Vagina (tissue), 2 donors: ENCODE measurements around the gene BEAN1.

Experiments used
- POLR2A ChIP-seq, 2 donors: fragments of 450-650 bp; IDR thresholded peaks; one replicate each; pipeline ENCODE4 v1.6.1; 2017; ENCODE audit warnings: antibody characterized with exemption in 2 of 2, mild to moderate bottlenecking in 2 of 2, moderate library complexity in 2 of 2
- POLR2AphosphoS5 ChIP-seq, 2 donors: sonication (generic); formaldehyde crosslinking; IDR thresholded peaks; one replicate each; pipeline ENCODE4 v1.9.0; 2017; ENCODE audit warnings: antibody characterized with exemption in 2 of 2, mild to moderate bottlenecking in 2 of 2, low read depth in 1 of 2; ENCODE audit not compliant: insufficient read depth in 1 of 2
- TF ChIP-seq, protein P1 (sequence below), 3 experiments: fragments of 450-650 bp in 2 of 3; fragments of 200-600 bp in 1 of 3; sonication (generic) in 1 of 3; IDR thresholded peaks; one replicate each; pipeline ENCODE4 v1.5.1; 2017 to 2019; ENCODE audit warnings: antibody characterized with exemption in 3 of 3, mild to moderate bottlenecking in 2 of 3, moderate library complexity in 2 of 3

DNA sequence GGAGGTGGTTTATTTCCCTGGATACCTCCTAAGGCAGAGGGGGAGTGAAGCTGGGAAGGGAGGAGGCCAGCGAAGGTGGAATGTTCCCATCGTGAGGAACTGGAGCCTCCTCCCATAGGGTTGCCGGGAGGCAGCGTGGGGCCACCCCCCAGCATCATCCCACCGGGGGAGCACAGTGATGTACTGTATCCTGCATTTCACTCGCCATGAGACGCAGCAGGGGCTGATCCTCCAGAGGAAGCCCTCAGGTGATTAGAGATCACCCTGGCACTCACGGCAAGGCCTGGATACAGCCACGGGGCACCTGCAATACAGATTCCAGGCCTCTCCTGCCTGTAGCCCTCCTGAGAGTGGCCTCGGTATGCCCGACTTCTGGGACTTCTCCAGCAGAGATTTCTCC lies 25.5 kb upstream of the BEAN1 start:
- TF ChIP-seq, protein P1, sequence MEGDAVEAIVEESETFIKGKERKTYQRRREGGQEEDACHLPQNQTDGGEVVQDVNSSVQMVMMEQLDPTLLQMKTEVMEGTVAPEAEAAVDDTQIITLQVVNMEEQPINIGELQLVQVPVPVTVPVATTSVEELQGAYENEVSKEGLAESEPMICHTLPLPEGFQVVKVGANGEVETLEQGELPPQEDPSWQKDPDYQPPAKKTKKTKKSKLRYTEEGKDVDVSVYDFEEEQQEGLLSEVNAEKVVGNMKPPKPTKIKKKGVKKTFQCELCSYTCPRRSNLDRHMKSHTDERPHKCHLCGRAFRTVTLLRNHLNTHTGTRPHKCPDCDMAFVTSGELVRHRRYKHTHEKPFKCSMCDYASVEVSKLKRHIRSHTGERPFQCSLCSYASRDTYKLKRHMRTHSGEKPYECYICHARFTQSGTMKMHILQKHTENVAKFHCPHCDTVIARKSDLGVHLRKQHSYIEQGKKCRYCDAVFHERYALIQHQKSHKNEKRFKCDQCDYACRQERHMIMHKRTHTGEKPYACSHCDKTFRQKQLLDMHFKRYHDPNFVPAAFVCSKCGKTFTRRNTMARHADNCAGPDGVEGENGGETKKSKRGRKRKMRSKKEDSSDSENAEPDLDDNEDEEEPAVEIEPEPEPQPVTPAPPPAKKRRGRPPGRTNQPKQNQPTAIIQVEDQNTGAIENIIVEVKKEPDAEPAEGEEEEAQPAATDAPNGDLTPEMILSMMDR (IDR thresholded peaks at IDR 0.05): no peak
- no peak for TF ChIP-seq POLR2A (IDR thresholded peaks at IDR 0.05)
- no peak for TF ChIP-seq POLR2AphosphoS5 (IDR thresholded peaks at IDR 0.05; ENCODE audit: insufficient read depth in 1 of 2, low read depth in 1 of 2)
